ENCODE results near the gene MMP11.

MMP11 gene

GRCh38 chr22:23781065-23781464 lies 8.4 kb downstream of the MMP11 start:
- DNase-seq (ENCODE audit: low read depth): no peak

GRCh38 chr22:23781511-23782183 lies 9.0 kb downstream of the MMP11 start:
- no peak for DNase-seq (ENCODE audit: low read depth)

GRCh38 chr22:23782252-23782651 lies 9.6 kb downstream of the MMP11 start:
- no peak for DNase-seq (ENCODE audit: low read depth)

GRCh38 chr22:23782703-23783102 lies 10.1 kb downstream of the MMP11 start:
- no peak for DNase-seq (ENCODE audit: low read depth)

GRCh38 chr22:23783265-23784150 lies 10.9 kb downstream of the MMP11 start:
- no peak for DNase-seq (ENCODE audit: low read depth)

GRCh38 chr22:23784215-23784732 lies 11.6 kb downstream of the MMP11 start:
- DNase-seq (ENCODE audit: low read depth): no peak

- DNase-seq (ENCODE audit: low read depth): no peak
These were observed 13.6 kb downstream of the MMP11 start for GRCh38 chr22:23786261-23786710.

- DNase-seq (ENCODE audit: low read depth): no peak
These were observed 14.3 kb downstream of the MMP11 start, which contains the start of gene SMARCB1 for GRCh38 chr22:23786752-23787599. Gene SMARCB1 (plus strand): TSS chr22:23786966. CDS start chr22:23787170, 204 bp downstream.

GRCh38 chr22:23787600-23787896 lies 14.9 kb downstream of the MMP11 start:
- DNase-seq (ENCODE audit: low read depth): no peak

- DNase-seq (ENCODE audit: low read depth): no peak
These were observed 15.3 kb downstream of the MMP11 start for GRCh38 chr22:23787910-23788309.

GRCh38 chr22:23789121-23789520 lies 16.5 kb downstream of the MMP11 start:
- DNase-seq (ENCODE audit: low read depth): no peak

GRCh38 chr22:23789638-23790037 lies 17.0 kb downstream of the MMP11 start:
- no peak for DNase-seq (ENCODE audit: low read depth)

GRCh38 chr22:23790819-23791737 lies 18.4 kb downstream of the MMP11 start:
- no peak for DNase-seq (ENCODE audit: low read depth)

GRCh38 chr22:23791738-23792645 lies 19.3 kb downstream of the MMP11 start:
- no peak for DNase-seq (ENCODE audit: low read depth)

GRCh38 chr22:23793326-23793725 lies 20.7 kb downstream of the MMP11 start:
- no peak for DNase-seq (ENCODE audit: low read depth)

GRCh38 chr22:23796461-23796860 lies 23.8 kb downstream of the MMP11 start:
- DNase-seq (ENCODE audit: low read depth): no peak

GRCh38 chr22:23800297-23801237 lies 27.9 kb downstream of the MMP11 start:
- no peak for DNase-seq (ENCODE audit: low read depth)

- DNase-seq (ENCODE audit: low read depth): no peak
These were observed 28.7 kb downstream of the MMP11 start for GRCh38 chr22:23801238-23801821.

Data from HS-27A (cell line).